ENCODE data around the gene CFAP57. TPM values are rescaled to one million over a fixed set of nuclear protein-coding genes. Genes with fewer than 3 reads are reported as not detected.

CFAP57 gene
- total RNA-seq, 2 experiments from 2014 or later, result 0.12 to 0.14 TPM

DNA sequence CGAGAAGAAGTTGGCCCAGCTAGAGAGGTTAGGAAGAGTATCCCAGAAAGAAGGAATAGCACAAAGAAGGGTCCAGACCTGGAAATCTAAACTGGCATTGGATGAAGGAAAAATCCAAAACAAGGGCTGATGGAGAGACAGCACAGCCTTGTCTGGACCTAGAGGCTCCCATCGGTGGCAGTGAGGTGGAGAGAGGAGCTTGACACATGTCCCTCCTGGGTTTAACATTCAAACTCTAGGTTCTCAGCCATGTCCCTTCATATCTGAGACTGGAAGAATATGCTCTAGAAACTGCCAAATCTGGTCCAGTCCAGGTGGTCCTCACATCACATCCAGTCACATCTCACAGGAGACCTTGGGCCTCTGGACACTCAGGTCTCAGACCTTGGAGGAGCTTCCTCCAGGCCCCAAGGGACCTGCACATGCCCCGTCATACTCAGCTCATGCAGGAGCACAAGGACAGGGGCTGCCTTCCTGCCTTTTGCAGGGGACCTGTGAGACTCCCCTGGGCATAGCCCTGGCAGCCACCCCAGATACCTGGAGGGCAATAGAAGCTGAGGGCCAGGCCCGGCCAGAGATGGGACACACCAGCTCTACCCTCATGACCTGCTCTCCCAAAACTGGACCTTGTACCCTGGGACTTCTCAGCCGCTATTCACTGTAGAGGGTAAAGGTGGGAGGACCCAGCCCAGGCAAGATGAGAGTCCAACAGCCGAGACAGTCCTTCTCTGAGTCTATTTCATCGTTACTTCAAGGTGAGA lies 105.2 kb downstream of the CFAP57 start:
- CTCF ChIA-PET, result no interaction called here

DNA sequence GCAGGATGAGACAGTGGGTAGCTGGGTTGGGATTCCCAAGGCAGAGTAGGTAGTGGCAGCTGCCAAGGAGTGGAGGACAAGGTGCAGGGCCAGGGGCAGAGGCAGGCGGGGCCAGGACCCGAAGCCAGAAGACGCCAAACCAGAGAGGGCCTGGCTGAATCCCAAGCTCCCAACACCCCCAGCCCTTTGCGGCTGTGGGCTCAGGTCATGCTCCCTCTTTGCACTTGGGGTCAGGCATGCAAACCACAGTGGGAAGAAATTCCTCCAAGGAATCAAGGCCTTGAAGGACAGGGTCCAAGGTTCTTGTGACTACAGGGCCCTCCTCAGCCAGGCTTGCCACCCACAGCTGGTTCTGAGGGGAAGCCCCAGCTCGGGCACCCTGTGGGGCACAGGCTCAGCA lies 107.0 kb downstream of the CFAP57 start:
- intact Hi-C loops (cut with micrococcal nuclease), result no loop called here
- Mint-ChIP-seq H3K27me3 (ENCODE audit: low read depth) (no peaks in the 10 kb centered on the region), H3K27ac (no peak overlapping the region), H3K4me3 (no peak overlapping the region), H3K9me3 (peaks cover 4% of the 10 kb centered on the region), H3K4me1 (ENCODE audit: low read depth) (peaks cover 10% of the 10 kb centered on the region), H3K36me3 (ENCODE audit: low read depth) (peaks cover 2% of the 10 kb centered on the region)
- no peak for DNase-seq
- CTCF ChIA-PET, result no interaction called here

More for the DNA sequence above, 105.2 kb downstream of the CFAP57 start:
- Mint-ChIP-seq H3K27ac (no peak overlapping the region), H3K27me3 (ENCODE audit: low read depth) (no peaks in the 10 kb centered on the region), H3K4me3 (no peak overlapping the region), H3K9me3 (peaks cover 4% of the 10 kb centered on the region), H3K36me3 (ENCODE audit: low read depth) (peaks cover 2% of the 10 kb centered on the region), H3K4me1 (ENCODE audit: low read depth) (peaks cover 12% of the 10 kb centered on the region)
- intact Hi-C loops (cut with micrococcal nuclease), result no loop called here
- no peak for DNase-seq

DNA sequence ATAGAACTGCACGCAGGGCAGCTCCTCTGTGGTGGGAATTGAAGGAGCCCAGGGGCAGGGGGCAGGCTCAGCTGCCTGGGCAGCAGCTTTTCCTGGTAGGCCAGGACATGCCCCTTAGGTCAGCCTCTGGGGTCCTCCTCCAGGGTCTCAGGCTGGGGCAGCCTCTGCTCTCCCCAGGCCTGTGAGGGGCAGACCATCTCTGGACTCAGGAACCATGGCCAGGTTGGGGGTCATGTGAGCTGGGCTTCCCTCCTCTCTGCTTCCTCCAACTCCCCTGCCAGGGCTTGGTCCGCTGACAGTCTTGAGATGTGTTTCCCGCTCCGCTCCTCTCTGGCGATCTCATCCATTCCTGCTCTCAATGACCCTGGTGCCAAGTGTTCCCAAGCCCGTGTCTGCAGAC lies 107.5 kb downstream of the CFAP57 start:
- CTCF ChIA-PET, result no interaction called here
- peaks cover 5% of the 10 kb centered on the region for H3K4me1 Mint-ChIP-seq (ENCODE audit: low read depth)
- H3K36me3 Mint-ChIP-seq (ENCODE audit: low read depth), result no peaks in the 10 kb centered on the region

DNA sequence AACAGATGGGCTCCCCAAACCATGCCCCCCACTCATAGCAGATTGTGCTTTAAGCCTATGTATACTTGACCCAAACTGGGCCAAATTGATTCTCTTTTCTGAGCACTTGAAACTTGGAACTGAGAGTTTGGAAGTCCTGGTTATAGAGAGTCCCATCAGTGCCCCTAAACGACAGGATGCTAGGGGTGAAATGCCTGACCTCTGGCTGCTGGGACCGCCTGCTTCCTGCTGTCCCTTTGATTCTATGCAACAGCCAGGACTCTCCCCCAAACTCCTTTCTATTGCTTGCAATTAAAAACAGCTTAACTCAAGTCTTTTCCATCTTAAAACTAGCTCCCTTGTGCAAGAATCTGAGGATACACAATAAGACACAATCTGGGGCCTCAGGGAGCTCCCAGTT lies 108.6 kb downstream of the CFAP57 start:
- CTCF ChIA-PET, result interaction anchor here (0.6 kb wide), 1 partner anchor 247 kb away, joined by 7 read pairs; no protein-coding TSS in a partner anchor
- Mint-ChIP-seq H3K36me3 (ENCODE audit: low read depth) (no peaks in the 10 kb centered on the region), H3K27ac (no peak overlapping the region), H3K4me1 (ENCODE audit: low read depth) (no peaks in the 10 kb centered on the region), H3K4me3 (no peak overlapping the region), H3K9me3 (no peaks in the 10 kb centered on the region), H3K27me3 (ENCODE audit: low read depth) (no peaks in the 10 kb centered on the region)
- intact Hi-C loops (cut with micrococcal nuclease), result no loop called here
- no peak for DNase-seq

More for the DNA sequence above, 107.5 kb downstream of the CFAP57 start:
- Mint-ChIP-seq H3K9me3 (peaks cover 2% of the 10 kb centered on the region), H3K4me3 (no peak overlapping the region), H3K27ac (no peak overlapping the region), H3K27me3 (ENCODE audit: low read depth) (no peaks in the 10 kb centered on the region)
- no peak for DNase-seq
- intact Hi-C loops (cut with micrococcal nuclease), result no loop called here

DNA sequence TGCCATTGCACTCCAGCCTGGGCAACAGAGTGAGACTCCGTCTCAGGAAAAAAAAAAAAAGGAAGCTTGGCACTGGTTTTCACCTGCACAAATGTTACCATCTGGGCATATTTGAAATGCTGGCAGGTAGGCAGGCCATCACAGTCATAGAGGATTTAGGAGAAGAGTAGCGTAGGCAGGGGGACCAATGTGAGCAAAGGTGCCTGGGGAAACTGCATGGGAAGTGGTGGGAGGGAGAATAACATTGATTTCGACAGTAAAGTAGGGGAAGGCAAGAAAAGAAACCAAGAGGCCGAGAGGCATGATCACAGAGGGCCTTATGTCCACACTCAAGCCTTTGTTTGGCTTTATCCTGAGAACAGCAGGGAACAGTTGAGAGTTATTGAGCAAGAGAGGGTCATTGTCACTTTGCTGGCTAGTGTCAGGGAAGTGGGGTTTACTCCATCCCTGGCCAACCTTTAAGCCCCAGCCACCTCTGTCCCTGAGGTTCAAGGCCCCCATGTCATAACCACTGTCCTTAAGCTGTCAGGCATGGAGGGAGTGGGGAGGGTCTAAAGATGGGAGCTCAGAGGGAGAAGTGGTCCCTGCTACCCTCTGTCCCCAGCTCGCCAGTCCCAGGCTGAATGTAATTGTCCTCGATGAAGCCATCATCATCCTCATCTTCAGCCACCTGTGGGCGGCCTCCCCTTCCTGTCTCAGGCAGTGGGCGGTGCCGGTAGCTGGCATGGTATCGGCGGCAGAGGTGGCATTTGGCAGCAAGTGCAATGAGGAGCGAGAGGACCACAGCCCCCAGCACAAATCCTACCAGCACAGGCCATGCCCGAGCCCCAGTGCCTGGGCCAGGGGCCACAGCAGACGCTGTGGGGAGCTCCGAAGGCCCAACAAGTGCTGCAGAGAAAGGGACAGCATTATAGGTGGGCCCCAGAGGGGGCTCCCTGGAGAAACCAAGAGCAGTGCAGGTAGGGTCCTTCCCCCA lies 110.4 kb downstream of the CFAP57 start:
- CTCF ChIA-PET, result no interaction called here
- H3K27ac Mint-ChIP-seq, result no peak overlapping the region
- no peaks in the 10 kb centered on the region for H3K36me3 Mint-ChIP-seq (ENCODE audit: low read depth)
- intact Hi-C loops (cut with micrococcal nuclease), result no loop called here
- no peak for DNase-seq
- no peak overlapping the region for H3K4me3 Mint-ChIP-seq
- no peaks in the 10 kb centered on the region for H3K27me3 Mint-ChIP-seq (ENCODE audit: low read depth)
- no peaks in the 10 kb centered on the region for H3K9me3 Mint-ChIP-seq
- no peaks in the 10 kb centered on the region for H3K4me1 Mint-ChIP-seq (ENCODE audit: low read depth)

DNA sequence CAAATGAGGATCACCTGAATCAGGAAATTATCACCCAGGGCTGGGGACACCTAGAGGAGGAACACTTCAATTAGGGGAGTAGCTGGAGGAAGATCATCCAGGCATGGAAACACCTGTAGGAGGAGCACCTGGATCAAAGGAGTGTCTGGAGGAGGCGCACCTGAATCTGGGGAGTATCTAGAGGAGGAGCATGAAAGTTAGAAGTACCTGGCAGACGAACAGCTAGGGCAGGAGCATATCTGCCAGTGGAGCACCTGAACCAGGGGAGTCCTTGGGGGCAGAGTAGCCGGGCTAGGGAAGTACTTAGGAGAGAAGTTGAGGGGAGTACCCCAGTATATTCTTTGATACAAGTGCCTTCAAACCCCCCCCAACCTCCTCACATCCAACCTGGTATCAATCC lies 111.9 kb downstream of the CFAP57 start:
- CTCF ChIA-PET, result interaction anchor here (0.6 kb wide), 1 partner anchor 191 kb away, joined by 3 read pairs; no protein-coding TSS in a partner anchor
- no peaks in the 10 kb centered on the region for H3K36me3 Mint-ChIP-seq (ENCODE audit: low read depth)
- H3K4me3 Mint-ChIP-seq, result no peak overlapping the region
- DNase-seq, result no peak
- no peaks in the 10 kb centered on the region for H3K9me3 Mint-ChIP-seq
- H3K27me3 Mint-ChIP-seq (ENCODE audit: low read depth), result no peaks in the 10 kb centered on the region
- H3K27ac Mint-ChIP-seq, result no peak overlapping the region
- intact Hi-C loops (cut with micrococcal nuclease), result no loop called here
- H3K4me1 Mint-ChIP-seq (ENCODE audit: low read depth), result no peaks in the 10 kb centered on the region

DNA sequence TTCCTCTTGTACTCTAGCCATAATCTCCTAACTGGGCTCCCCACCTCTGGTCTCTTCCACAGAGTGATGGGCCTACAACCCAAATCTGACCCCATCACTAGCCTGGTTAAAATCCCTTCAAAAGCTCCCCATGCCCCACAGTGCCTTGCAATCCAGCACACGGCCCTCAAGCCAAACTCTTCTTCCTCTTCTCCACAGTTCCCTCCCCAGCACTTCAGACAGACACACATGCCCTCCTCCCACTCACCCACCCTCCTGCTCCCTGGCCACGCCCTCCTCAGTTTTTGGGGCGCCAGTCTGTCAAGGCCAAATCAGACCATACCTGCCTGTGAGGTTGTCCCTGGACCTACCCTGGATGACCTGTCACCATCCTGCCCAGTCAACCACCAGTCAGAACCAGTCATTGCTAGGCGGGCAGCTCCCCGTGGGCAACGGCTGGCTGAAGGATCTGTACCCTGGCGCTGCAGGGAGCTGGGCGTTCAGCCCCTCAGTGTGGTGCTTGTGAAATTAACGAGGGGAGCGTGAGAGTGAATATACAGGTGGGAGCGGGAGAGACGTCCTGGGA lies 112.5 kb downstream of the CFAP57 start:
- CTCF ChIA-PET, result no interaction called here
- DNase-seq, result no peak
- no peak overlapping the region for H3K27ac Mint-ChIP-seq
- H3K36me3 Mint-ChIP-seq (ENCODE audit: low read depth), result no peaks in the 10 kb centered on the region
- no peak overlapping the region for H3K4me3 Mint-ChIP-seq
- H3K4me1 Mint-ChIP-seq (ENCODE audit: low read depth), result no peaks in the 10 kb centered on the region
- no peaks in the 10 kb centered on the region for H3K27me3 Mint-ChIP-seq (ENCODE audit: low read depth)
- intact Hi-C loops (cut with micrococcal nuclease), result no loop called here
- H3K9me3 Mint-ChIP-seq, result no peaks in the 10 kb centered on the region

DNA sequence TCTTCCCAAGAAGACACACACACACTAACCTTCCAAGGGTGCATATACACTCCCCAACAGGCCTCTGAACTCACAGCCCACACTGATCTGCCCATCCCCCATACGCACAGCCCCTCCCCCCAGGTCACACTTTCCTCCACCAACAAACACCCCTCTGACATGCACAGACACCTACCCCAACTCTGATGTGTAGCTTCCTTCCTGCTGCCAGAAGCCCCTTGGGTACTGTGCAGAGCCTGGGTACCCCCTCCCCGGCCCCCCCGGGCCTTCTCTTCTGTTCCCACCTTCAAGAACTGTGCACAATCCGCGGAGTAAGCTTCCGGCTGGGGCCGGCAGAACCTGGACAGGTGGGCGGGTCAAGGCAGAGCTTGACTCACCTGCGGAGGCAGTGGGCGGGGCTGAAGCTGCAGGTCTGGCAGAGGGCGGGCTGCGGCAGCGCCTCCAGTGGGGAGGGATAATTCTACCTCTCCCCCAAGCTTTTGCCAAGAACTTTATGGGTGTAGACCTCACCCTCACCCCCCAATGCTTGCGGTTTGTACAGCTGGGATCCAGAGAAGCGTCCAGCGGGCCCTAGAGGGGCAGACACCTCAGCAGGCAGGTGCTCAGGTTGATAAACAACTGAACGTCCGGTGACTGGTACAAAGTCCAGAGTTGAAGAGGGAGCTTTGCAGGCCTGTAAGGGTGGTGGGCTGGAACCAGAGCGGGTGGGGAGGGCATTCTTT lies 113.3 kb downstream of the CFAP57 start, which contains the start of gene C1orf210:
Gene C1orf210 (minus strand): TSS at position 313 of the 722 bp plus-strand sequence. CDS start 2,311 bp downstream, outside the sequence.
- H3K27me3 Mint-ChIP-seq (ENCODE audit: low read depth), result no peaks in the 10 kb centered on the region
- no peak within 1 kb of the TSS for H3K27ac Mint-ChIP-seq
- no peaks in the 10 kb centered on the region for H3K9me3 Mint-ChIP-seq
- no peak within 1 kb of the TSS for H3K4me3 Mint-ChIP-seq
- no peak for DNase-seq
- H3K36me3 Mint-ChIP-seq (ENCODE audit: low read depth), result no peaks in the 10 kb centered on the region
- CTCF ChIA-PET, result no interaction called here
- no peaks in the 10 kb centered on the region for H3K4me1 Mint-ChIP-seq (ENCODE audit: low read depth)
- intact Hi-C loops (cut with micrococcal nuclease), result no loop called here

DNA sequence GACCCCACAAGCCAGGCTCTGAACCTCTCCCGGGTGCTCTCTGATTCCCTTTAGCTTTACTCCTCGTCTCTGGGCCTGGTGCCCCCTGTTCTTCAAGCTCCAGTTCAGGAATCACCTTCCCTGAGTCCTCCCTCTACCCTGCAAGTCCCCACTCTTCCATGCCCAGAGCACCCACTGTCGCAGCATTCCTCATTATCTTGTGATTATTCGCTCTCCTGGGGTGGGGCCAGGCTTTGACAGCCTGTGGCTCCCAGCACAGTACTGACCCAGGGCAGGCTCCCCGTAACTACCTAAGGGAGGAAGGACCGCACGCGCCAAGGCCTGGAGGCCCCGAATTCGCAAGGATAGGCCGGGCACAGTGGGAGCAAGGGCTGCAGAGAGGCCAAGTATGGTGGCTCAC lies 114.0 kb downstream of the CFAP57 start:
- H3K27me3 Mint-ChIP-seq (ENCODE audit: low read depth), result no peaks in the 10 kb centered on the region
- H3K9me3 Mint-ChIP-seq, result no peaks in the 10 kb centered on the region
- H3K36me3 Mint-ChIP-seq (ENCODE audit: low read depth), result no peaks in the 10 kb centered on the region
- no peak for DNase-seq
- CTCF ChIA-PET, result no interaction called here
- H3K4me3 Mint-ChIP-seq, result no peak overlapping the region
- H3K4me1 Mint-ChIP-seq (ENCODE audit: low read depth), result no peaks in the 10 kb centered on the region
- intact Hi-C loops (cut with micrococcal nuclease), result no loop called here
- no peak overlapping the region for H3K27ac Mint-ChIP-seq

DNA sequence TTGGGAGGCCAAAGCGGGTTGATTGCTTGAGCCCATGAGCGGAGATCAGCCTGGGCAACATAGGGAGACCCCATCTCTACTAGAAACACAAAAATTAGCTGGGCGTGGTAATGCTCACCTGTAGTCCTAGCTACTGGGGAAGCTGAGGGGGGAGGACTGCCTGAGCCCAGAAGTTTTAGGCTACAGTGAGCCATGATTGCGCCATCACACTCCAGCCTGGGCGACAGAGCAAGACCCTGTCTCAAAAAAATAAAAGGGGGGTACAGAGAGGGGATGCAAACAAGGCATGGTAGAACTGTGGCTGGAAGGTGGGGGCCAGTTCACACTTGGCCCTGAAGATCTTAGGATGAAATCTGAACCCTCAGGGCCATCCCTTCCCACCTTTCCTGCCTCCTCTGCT lies 114.4 kb downstream of the CFAP57 start:
- Mint-ChIP-seq H3K4me1 (ENCODE audit: low read depth) (no peaks in the 10 kb centered on the region), H3K36me3 (ENCODE audit: low read depth) (no peaks in the 10 kb centered on the region), H3K9me3 (no peaks in the 10 kb centered on the region), H3K4me3 (no peak overlapping the region), H3K27ac (no peak overlapping the region), H3K27me3 (ENCODE audit: low read depth) (no peaks in the 10 kb centered on the region)
- no peak for DNase-seq
- CTCF ChIA-PET, result no interaction called here
- intact Hi-C loops (cut with micrococcal nuclease), result no loop called here

DNA sequence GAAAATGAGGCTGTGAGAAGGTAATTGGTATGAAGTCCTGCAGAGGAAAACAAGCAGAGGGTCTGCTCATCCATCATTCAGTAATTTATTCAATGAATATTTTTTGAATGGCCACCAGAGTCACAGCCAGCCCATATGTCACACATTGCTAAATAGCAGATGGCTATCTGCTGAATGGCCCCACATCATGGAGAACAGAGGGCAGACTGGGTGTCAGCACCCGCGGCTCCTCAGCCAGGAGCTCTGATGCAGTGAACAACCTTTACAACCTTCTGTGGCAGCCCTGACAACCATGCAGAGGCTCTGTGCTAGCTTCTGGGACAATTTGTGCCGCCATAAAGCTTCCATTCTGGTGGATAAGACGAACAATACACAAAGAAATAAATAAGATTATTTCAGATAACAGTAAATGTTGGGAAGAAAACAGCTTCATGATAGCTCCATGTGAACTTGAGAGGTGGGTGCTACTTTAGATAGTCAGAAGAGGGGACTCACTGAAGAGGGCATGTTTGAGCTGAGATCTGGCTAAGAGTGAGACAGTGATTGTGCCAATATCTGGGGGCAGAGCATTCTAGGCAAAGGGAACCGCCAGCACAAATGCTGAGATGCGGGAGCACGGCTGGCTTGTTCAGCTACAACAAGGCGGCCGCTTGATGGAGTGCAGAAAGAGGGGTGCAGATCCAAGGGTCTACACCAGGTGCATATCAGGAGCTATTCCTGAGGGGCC lies 116.1 kb downstream of the CFAP57 start:
- no peaks in the 10 kb centered on the region for H3K9me3 Mint-ChIP-seq
- no peak overlapping the region for H3K4me3 Mint-ChIP-seq
- H3K27ac Mint-ChIP-seq, result no peak overlapping the region
- intact Hi-C loops (cut with micrococcal nuclease), result no loop called here
- CTCF ChIA-PET, result interaction anchor here (1.6 kb wide), 1 partner anchor 61 kb away, joined by 4 read pairs; no protein-coding TSS in a partner anchor
- no peaks in the 10 kb centered on the region for H3K27me3 Mint-ChIP-seq (ENCODE audit: low read depth)
- no peak for DNase-seq
- no peaks in the 10 kb centered on the region for H3K4me1 Mint-ChIP-seq (ENCODE audit: low read depth)
- H3K36me3 Mint-ChIP-seq (ENCODE audit: low read depth), result no peaks in the 10 kb centered on the region
